ENCODE data around the gene CACNA2D4.

The CACNA2D4 gene

DNA sequence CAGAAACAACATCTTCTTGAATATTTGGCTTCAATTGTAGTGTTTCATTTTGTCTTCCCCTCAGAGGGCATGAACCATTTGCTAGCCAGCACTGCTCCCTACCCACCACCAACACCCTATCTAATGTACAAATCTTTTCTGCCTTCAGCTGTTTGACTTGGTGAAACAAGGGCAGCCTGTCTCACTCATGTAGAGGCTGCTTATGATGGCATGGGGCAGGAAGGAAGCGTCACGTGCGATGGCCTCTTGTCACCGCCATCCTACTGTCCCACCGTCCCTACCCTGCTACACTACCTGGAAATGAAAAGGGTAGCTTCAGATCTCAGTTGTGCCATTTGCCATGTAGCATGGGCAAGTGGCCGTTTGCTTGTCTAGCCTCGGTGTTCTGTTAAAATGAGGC is 128.0 kb downstream of the CACNA2D4 start:
- Histone ChIP-seq H3K36me3 (ENCODE audit: control insufficient read depth, insufficient read depth, low read length) (no peaks in the 10 kb centered on the region), H3K27me3 (ENCODE audit: control insufficient read depth, insufficient read depth, low read length) (no peaks in the 10 kb centered on the region), H3K4me1 (no peaks in the 10 kb centered on the region), H3K9me3 (ENCODE audit: control insufficient read depth, low read length) (no peaks in the 10 kb centered on the region), H3K4me3 (ENCODE audit: low read depth, low read length) (no peak overlapping the region), H3K4me2 (ENCODE audit: low read length) (no peak overlapping the region), H3K9ac (no peak overlapping the region), H3K27ac (no peak overlapping the region), H2AFZ (no peak overlapping the region), H3K79me2 (no peaks in the 10 kb centered on the region)
- TF ChIP-seq, protein P1, sequence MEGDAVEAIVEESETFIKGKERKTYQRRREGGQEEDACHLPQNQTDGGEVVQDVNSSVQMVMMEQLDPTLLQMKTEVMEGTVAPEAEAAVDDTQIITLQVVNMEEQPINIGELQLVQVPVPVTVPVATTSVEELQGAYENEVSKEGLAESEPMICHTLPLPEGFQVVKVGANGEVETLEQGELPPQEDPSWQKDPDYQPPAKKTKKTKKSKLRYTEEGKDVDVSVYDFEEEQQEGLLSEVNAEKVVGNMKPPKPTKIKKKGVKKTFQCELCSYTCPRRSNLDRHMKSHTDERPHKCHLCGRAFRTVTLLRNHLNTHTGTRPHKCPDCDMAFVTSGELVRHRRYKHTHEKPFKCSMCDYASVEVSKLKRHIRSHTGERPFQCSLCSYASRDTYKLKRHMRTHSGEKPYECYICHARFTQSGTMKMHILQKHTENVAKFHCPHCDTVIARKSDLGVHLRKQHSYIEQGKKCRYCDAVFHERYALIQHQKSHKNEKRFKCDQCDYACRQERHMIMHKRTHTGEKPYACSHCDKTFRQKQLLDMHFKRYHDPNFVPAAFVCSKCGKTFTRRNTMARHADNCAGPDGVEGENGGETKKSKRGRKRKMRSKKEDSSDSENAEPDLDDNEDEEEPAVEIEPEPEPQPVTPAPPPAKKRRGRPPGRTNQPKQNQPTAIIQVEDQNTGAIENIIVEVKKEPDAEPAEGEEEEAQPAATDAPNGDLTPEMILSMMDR (IDR thresholded peaks at IDR 0.05): no peak

DNA sequence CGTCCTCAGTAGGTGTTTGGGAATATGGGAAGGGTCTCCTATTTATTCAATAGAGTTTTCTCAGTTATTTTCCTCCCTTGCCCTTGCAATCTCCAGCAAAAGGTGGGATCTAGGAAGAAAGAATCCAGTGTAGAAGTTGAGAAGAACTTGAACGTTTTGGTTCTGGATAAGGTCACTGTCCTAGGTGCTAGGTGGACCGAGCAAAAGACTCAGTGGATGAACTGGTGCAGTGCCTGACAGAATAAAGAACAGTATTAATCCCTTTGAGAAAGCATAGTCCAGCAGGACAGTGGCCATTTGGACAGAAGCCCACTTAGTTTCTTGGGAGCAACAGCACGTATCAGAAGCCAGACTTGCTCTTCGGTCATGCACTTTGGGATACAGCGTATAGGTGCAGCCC is 130.7 kb downstream of the CACNA2D4 start:
- no peak overlapping the region for H3K4me2 ChIP-seq (ENCODE audit: low read length)
- no peaks in the 10 kb centered on the region for H3K36me3 ChIP-seq (ENCODE audit: control insufficient read depth, insufficient read depth, low read length)
- no peaks in the 10 kb centered on the region for H3K4me1 ChIP-seq
- H3K79me2 ChIP-seq: no peaks in the 10 kb centered on the region
- H3K27me3 ChIP-seq (ENCODE audit: control insufficient read depth, insufficient read depth, low read length): no peaks in the 10 kb centered on the region
- H3K9ac ChIP-seq: no peak overlapping the region
- no peak overlapping the region for H3K4me3 ChIP-seq (ENCODE audit: low read depth, low read length)
- H3K9me3 ChIP-seq (ENCODE audit: control insufficient read depth, low read length): no peaks in the 10 kb centered on the region
- no peak overlapping the region for H2AFZ ChIP-seq
- TF ChIP-seq, protein P1 (IDR thresholded peaks at IDR 0.05): no peak
- H3K27ac ChIP-seq: no peak overlapping the region

DNA sequence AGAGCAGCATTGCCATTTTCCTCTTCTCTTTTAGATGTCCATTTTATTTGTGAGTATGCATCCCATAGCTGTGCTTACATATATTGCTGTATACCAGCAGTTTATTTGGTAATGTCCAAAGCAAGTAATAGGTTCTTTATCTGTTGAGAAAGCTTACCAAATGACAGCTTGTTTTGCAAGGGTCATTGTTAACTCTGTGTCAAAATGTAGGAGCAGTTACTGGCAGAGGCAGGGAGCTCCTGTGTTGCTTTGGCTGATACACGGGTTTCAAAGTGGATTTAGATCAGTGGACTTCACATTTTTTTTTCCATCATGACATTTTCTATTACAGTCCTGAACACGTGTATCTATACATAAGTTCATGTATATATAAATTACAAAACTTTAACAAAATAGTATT is 136.2 kb downstream of the CACNA2D4 start:
- H3K9ac ChIP-seq: no peak overlapping the region

DNA sequence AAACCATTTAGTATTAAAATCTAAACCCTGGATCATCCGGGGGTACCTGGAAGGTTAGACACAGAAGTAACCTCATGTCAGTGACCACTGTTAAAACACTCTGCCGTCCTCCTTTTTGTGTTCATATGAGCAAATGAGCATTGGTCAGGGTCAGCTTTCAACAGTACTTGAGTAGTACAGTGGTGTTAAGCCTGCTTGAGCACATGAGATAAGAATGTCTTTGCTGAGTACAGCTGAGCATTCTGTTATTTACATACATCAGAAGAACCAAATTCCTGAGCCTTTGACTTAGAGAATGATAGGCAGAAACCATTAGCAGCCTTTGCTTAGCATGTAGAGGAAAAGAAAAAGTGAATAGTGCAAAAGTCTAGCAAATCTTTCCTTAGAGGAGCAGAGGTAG is 136.7 kb downstream of the CACNA2D4 start:
- no peaks in the 10 kb centered on the region for H3K27me3 ChIP-seq (ENCODE audit: control insufficient read depth, insufficient read depth, low read length)
- TF ChIP-seq, protein P1 (IDR thresholded peaks at IDR 0.05): no peak
- H3K27ac ChIP-seq: no peak overlapping the region
- no peaks in the 10 kb centered on the region for H3K36me3 ChIP-seq (ENCODE audit: control insufficient read depth, insufficient read depth, low read length)
- peaks cover 11% of the 10 kb centered on the region for H3K4me1 ChIP-seq
- no peak overlapping the region for H2AFZ ChIP-seq
- no peak overlapping the region for H3K9ac ChIP-seq
- H3K79me2 ChIP-seq: peaks cover 17% of the 10 kb centered on the region
- no peak overlapping the region for H3K4me2 ChIP-seq (ENCODE audit: low read length)
- H3K9me3 ChIP-seq (ENCODE audit: control insufficient read depth, low read length): no peaks in the 10 kb centered on the region
- H3K4me3 ChIP-seq (ENCODE audit: low read depth, low read length): no peak overlapping the region

More for the DNA sequence above, 136.2 kb downstream of the CACNA2D4 start:
- Histone ChIP-seq H3K4me1 (peaks cover 11% of the 10 kb centered on the region), H3K36me3 (ENCODE audit: control insufficient read depth, insufficient read depth, low read length) (no peaks in the 10 kb centered on the region), H3K9me3 (ENCODE audit: control insufficient read depth, low read length) (no peaks in the 10 kb centered on the region), H3K4me3 (ENCODE audit: low read depth, low read length) (no peak overlapping the region), H2AFZ (no peak overlapping the region), H3K79me2 (peaks cover 17% of the 10 kb centered on the region), H3K4me2 (ENCODE audit: low read length) (no peak overlapping the region), H3K27ac (no peak overlapping the region), H3K27me3 (ENCODE audit: control insufficient read depth, insufficient read depth, low read length) (no peaks in the 10 kb centered on the region)
- TF ChIP-seq, protein P1 (IDR thresholded peaks at IDR 0.05): no peak

DNA sequence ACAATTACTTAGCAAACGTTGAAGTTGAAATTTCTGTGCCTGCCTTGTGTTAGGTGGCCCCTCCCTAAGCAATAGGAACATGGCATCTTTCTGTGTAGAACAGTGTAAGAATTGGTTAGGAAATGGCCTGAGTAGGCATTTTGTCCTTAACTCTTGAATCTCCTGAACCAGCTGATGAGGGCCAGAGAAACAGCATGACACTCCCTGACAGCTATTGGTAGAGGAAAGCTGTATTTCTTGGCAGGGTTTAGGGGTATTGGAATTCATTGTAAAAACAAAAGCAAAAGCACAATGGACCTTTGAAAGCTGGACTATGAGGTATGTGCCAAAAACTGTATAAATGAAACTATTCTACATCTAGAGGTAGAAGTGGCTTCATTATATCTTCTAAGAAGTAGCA is 138.7 kb downstream of the CACNA2D4 start:
- TF ChIP-seq, protein P1 (IDR thresholded peaks at IDR 0.05): no peak
- Histone ChIP-seq H3K36me3 (ENCODE audit: control insufficient read depth, insufficient read depth, low read length) (no peaks in the 10 kb centered on the region), H3K27me3 (ENCODE audit: control insufficient read depth, insufficient read depth, low read length) (no peaks in the 10 kb centered on the region), H3K4me3 (ENCODE audit: low read depth, low read length) (no peak overlapping the region), H3K9me3 (ENCODE audit: control insufficient read depth, low read length) (no peaks in the 10 kb centered on the region), H3K27ac (no peak overlapping the region), H2AFZ (no peak overlapping the region), H3K4me1 (peaks cover 11% of the 10 kb centered on the region), H3K4me2 (ENCODE audit: low read length) (no peak overlapping the region), H3K9ac (no peak overlapping the region), H3K79me2 (peaks cover 21% of the 10 kb centered on the region)
